Common myeloid progenitor, CD34-positive (primary cell): ENCODE data around the gene LZTS3.
A peak's percentile ranks its signal among the peaks of the same experiment; 100 is the strongest.

Experiments used
- CTCF ChIA-PET: fragments of 350-600 bp; sonication (Branson Sonifier 250); formaldehyde crosslinking; loops from one replicate; lab custom pipeline; 2021; ENCODE audit warnings: antibody characterized with exemption; lab: Charles Lee
- POLR2A ChIA-PET: fragments of 350-600 bp; sonication (Branson Sonifier 250); formaldehyde crosslinking; loops from one replicate; lab custom pipeline; 2021; ENCODE audit warnings: antibody characterized with exemption; lab: Charles Lee
- DNase-seq, 3 donors: peaks; one replicate each; pipeline versions ENCODE4 v3.0.0 to v3.0.0-alpha.2; 2013
- H3K27ac ChIP-seq, 2 experiments: 1 replicate in 1 of 2; 2 replicates in 1 of 2; pipeline ENCODE4 v1.7.0; 2013; ENCODE audit warnings: inconsistent platforms in 2 of 2, low read length in 2 of 2, mild to moderate bottlenecking in 2 of 2, low read depth in 1 of 2, moderate library complexity in 1 of 2; ENCODE audit not compliant: severe bottlenecking in 2 of 2, insufficient read depth in 1 of 2, poor library complexity in 1 of 2
- H3K27me3 ChIP-seq, 5 experiments: replicated peaks in 2 of 5; 1 replicate in 3 of 5; 2 replicates in 2 of 5; pipeline versions ENCODE4 v1.6.1 to v1.7.0; 2013; ENCODE audit warnings: low read length in 4 of 5, mild to moderate bottlenecking in 2 of 5, moderate library complexity in 2 of 5, inconsistent platforms in 1 of 5; ENCODE audit not compliant: insufficient read depth in 5 of 5, control insufficient read depth in 4 of 5
- H3K36me3 ChIP-seq, 4 experiments: 1 replicate in 2 of 4; 2 replicates in 2 of 4; pipeline versions ENCODE4 v1.6.1 to v1.7.0; 2013; ENCODE audit warnings: low read length in 3 of 4, control low read depth in 1 of 4, mild to moderate bottlenecking in 1 of 4; ENCODE audit not compliant: control insufficient read depth in 4 of 4, insufficient read depth in 4 of 4
- H3K4me1 ChIP-seq, 4 experiments: 1 replicate in 3 of 4; 2 replicates in 1 of 4; pipeline versions ENCODE4 v1.6.1 to v1.7.1; 2013; ENCODE audit warnings: low read length in 3 of 4, mild to moderate bottlenecking in 3 of 4, control low read depth in 1 of 4, inconsistent platforms in 1 of 4, moderate library complexity in 1 of 4; ENCODE audit not compliant: control insufficient read depth in 4 of 4, insufficient read depth in 4 of 4; ENCODE audit errors: control extremely low read depth in 1 of 4
- H3K4me3 ChIP-seq, 7 experiments: 1 replicate in 4 of 7; 2 replicates in 3 of 7; pipeline versions ENCODE4 v1.5.1 to v1.7.0; 2013; ENCODE audit warnings: mild to moderate bottlenecking in 7 of 7, low read length in 6 of 7, moderate library complexity in 6 of 7, inconsistent platforms in 2 of 7, low read depth in 2 of 7, control low read depth in 1 of 7; ENCODE audit not compliant: insufficient read depth in 4 of 7, control insufficient read depth in 1 of 7; ENCODE audit errors: extremely low read depth in 1 of 7
- H3K9me3 ChIP-seq, 5 experiments: 1 replicate in 4 of 5; 2 replicates in 1 of 5; pipeline versions ENCODE4 v1.6.1 to v1.7.1; 2013; ENCODE audit warnings: low read length in 4 of 5, mild to moderate bottlenecking in 2 of 5, inconsistent platforms in 1 of 5, low read depth in 1 of 5, moderate library complexity in 1 of 5; ENCODE audit not compliant: control insufficient read depth in 4 of 5, insufficient read depth in 2 of 5; ENCODE audit errors: control extremely low read depth in 1 of 5
- WGBS: methylation state at CpG from one replicate; pipeline ENCODE4 v1.1.5; 2013; ENCODE audit not compliant: insufficient coverage; 5-methylcytosine and 5-hydroxymethylcytosine counted together

The LZTS3 gene

DNA sequence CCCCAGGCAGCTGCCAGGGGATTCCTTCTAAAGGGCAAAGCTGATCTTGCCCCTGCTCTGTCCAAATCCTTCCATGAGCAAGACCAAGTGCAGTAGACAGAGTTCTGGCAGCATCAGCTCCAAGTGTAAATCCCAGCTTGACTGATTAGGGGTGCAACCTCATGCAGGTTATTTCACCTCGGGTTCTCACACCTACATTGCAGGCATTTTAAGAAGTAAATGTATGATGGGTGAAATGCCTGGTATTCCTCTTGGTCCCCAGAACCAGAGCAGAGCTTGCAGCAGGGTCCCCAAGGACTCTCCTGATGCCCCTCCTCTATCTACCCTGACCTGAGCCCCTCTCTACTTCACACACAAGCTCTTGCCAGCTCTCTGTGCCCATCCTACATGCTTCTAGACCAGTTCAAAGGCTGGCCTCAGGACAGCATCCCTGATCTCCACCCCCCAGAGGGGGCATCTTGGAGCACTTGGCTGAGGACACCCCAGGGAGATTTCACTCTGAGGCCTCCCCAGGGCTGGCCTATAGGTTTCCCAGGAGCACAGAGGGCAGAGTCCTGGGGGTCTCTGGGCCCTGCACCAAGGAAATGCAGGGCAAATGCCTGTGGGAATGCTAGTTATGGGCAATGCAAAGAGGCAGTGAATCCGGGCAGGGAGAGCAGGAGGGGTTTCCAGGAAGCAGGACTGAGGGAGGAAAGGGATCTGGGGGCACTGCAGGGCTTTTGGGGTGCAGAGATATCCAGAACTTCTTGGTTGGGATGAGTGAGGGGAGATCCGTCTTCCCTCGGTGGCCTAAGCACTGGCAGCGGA is 1.0 kb downstream of the LZTS3 start:
- 55% methylated on average over 3 of the region's 5 CpGs for WGBS
- Histone ChIP-seq H3K4me1 (peaks cover 0 to 29% (median 21%) of the 10 kb centered on the region in 4 experiments), H3K27ac (no peak overlapping the region), H3K36me3 (no peaks in the 10 kb centered on the region), H3K27me3 (peaks cover 14 to 48% (median 28%) of the 10 kb centered on the region in 5 experiments), H3K4me3 (peak overlapping the region; percentile 13 to 87 (median 78)), H3K9me3 (no peaks in the 10 kb centered on the region)
- ChIA-PET CTCF (interaction anchor here (1.0 to 1.9 kb wide), 5 partner anchors 10 to 126 kb away, joined by 3 to 10 read pairs (median 3); partner anchors contain the start of genes FASTKD5, MRPS26 and UBOX5), POLR2A (interaction anchor here (0.8 kb wide), 1 partner anchor 10 kb away, joined by 3 read pairs; no protein-coding TSS in a partner anchor)
- DNase-seq: no peak

DNA sequence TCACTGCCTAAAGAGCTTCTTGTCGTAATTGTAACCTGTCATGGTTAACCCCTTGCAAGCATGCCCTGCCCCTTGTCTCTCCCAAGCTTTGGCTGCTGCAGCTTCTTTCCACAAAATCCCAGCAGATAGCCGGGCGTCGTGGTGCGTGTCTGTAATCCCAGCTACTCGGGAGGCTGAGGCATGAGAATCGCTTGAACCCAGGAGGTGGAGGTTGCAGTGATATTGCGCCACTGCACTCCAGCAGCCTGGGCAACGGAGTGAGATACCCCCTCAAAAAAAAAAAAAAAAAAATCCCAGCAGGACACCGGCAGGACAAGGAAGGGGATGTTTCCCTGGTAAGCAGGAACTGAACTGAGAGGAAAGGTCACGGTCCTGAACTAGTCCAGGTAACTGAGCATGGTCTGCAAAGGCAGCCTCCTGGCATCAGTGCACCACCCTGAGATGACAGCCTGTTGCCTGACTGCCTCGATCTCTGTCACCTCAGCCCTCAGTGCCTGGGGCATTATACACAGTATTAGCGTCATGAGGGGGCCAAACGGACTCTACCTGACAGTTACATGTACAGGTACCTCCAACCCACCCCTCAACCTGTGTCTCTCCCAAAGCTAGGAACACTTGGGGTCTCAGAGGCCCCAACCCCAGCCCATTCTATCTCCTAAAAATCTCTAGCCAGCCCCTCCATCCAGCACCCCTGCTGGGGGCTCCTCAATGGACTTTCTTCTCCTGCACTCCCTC is 1.8 kb downstream of the LZTS3 start:
- ChIA-PET POLR2A (interaction anchor here (0.8 kb wide), 1 partner anchor 9 kb away, joined by 3 read pairs; no protein-coding TSS in a partner anchor), CTCF (interaction anchor here (0.8 to 1.9 kb wide), 8 partner anchors 9 to 94 kb away, joined by 3 to 10 read pairs (median 4); partner anchors contain the start of genes FASTKD5 and UBOX5)
- DNase-seq: no peak
- H3K4me1 ChIP-seq: peaks cover 0 to 29% (median 21%) of the 10 kb centered on the region in 4 experiments
- no peak overlapping the region for H3K4me3 ChIP-seq
- peaks cover 14 to 52% (median 30%) of the 10 kb centered on the region in 5 experiments for H3K27me3 ChIP-seq
- no peaks in the 10 kb centered on the region for H3K36me3 ChIP-seq
- 96% methylated on average over 8 of the region's 14 CpGs for WGBS
- no peak overlapping the region for H3K27ac ChIP-seq
- no peaks in the 10 kb centered on the region for H3K9me3 ChIP-seq

DNA sequence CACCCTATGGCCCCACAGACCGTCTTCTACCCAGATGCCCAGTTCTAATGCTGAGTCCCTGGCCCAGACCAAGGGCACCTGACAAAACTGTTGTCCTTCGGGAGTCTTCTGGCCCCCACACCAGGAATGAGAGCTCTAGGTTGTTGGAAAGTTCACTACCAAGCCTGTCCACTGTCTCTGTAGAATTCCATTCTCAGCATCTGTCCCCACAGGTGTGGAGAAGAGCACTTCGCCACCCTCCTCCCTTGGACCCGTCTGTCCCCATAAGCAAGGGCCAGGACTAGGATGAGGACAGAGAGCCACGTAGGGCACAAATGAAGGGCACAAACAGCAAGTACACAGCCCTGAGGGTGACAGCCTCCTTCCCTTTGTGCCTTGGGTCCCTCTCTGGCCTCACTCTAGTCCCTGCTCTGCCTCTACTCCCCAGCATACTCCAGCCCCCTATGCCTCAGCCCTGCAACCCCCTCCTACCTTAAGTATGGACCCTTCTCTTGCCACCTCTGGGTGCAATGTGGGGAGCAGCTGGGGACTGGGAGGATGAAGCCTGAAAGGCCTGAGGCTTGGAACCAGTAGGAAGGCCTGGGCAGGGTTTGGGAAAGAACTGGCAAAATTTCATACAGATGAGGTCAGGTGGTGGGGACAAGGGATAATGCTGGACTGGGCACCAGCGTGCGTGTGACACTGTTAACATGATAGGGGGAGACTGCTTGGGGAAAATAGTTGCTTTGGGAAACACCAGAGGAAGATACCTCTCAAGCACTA is 4.3 kb downstream of the LZTS3 start:
- ChIA-PET CTCF (interaction anchor here (0.6 kb wide), 1 partner anchor 8 kb away, joined by 3 read pairs; no protein-coding TSS in a partner anchor), POLR2A (no interaction called here)
- DNase-seq: no peak
- no peaks in the 10 kb centered on the region for H3K36me3 ChIP-seq
- no peak overlapping the region for H3K4me3 ChIP-seq
- no peak overlapping the region for H3K27ac ChIP-seq
- no peaks in the 10 kb centered on the region for H3K9me3 ChIP-seq
- 97% methylated on average over 6 of the region's 7 CpGs for WGBS
- H3K27me3 ChIP-seq: peaks cover 3 to 35% (median 19%) of the 10 kb centered on the region in 5 experiments
- peaks cover 0 to 41% (median 20%) of the 10 kb centered on the region in 4 experiments for H3K4me1 ChIP-seq

DNA sequence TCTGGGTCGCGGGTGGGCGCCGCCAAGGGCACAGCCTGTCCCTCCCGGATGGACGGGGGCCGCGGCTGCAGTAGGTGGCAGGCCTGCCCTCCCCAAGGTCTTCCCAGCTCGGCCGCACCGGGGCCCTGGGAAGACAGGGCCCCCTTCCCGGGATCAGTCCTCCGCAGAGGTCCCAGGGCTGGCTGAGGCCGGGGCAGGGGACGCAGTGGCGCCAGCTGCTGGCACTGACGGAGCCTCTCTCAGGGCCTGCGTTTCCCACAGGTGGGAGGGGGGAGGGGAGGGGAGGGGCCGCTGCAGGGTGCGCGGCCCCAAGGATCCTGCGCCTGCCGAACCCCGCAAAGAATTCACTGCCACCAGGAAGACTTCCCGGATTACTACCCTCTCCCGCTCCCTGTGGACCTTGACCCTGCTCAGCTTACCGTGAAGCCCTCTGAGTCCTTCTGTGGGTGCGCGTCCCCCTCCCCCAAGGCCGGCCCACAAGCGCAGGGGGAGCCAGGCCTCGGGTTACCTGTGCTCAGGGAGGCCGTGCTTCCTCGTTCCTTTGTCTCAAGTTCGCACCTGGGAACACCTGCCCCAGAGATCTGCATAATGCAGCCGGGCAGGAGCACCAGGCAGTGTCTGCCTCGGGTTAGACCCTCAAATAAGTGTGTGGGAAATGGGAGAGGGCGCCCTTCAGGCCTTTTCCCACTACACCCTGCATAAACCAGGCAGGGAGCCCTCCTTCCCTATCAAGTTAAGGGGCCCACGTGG is 5.1 kb downstream of the LZTS3 start:
- peak in 2 of 3 donors; percentile 45 to 52 for DNase-seq
- POLR2A ChIA-PET: no interaction called here
- WGBS: 22% methylated on average over 25 of the region's 39 CpGs

DNA sequence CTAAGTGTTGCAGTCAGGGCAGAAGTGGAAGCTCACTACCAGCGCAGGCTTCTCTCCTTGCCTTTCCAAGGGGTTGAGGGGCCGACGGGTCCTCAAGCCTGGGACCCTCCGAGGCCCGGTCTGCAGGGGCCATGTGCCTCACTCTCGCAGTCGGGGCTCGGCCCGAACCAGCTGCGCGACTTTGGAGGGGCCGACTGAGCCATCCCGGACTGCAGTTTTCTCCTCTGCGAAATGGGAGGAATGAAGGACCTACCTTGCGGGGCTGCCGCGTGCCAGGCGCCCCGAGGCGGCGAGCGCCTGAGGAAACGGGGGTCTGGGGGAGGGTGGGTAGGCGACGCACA is 5.6 kb downstream of the LZTS3 start:
- H3K4me1 ChIP-seq: peaks cover 0 to 31% (median 11%) of the 10 kb centered on the region in 4 experiments
- CTCF ChIA-PET: interaction anchor here (0.6 to 1.5 kb wide), 4 partner anchors 10 to 66 kb away, joined by 3 to 4 read pairs (median 3); no protein-coding TSS in a partner anchor
- H3K36me3 ChIP-seq: no peaks in the 10 kb centered on the region
- no peak overlapping the region for H3K27ac ChIP-seq
- DNase-seq: no peak
- H3K4me3 ChIP-seq: peak overlapping the region in 4 of 7 experiments; percentile 24 to 55 (median 30)
- POLR2A ChIA-PET: no interaction called here
- 30% methylated on average over 19 of the region's 25 CpGs for WGBS
- no peaks in the 10 kb centered on the region for H3K9me3 ChIP-seq
- peaks cover 3 to 31% (median 15%) of the 10 kb centered on the region in 5 experiments for H3K27me3 ChIP-seq

More for the DNA sequence above, 5.1 kb downstream of the LZTS3 start:
- CTCF ChIA-PET: interaction anchor here (0.6 to 1.5 kb wide), 3 partner anchors 11 to 50 kb away, joined by 3 to 4 read pairs (median 3); no protein-coding TSS in a partner anchor
- Histone ChIP-seq H3K27ac (no peak overlapping the region), H3K4me1 (peaks cover 0 to 36% (median 15%) of the 10 kb centered on the region in 4 experiments), H3K9me3 (no peaks in the 10 kb centered on the region), H3K27me3 (peaks cover 3 to 31% (median 15%) of the 10 kb centered on the region in 5 experiments), H3K4me3 (peak overlapping the region in 4 of 7 experiments; percentile 24 to 55 (median 30)), H3K36me3 (no peaks in the 10 kb centered on the region)

DNA sequence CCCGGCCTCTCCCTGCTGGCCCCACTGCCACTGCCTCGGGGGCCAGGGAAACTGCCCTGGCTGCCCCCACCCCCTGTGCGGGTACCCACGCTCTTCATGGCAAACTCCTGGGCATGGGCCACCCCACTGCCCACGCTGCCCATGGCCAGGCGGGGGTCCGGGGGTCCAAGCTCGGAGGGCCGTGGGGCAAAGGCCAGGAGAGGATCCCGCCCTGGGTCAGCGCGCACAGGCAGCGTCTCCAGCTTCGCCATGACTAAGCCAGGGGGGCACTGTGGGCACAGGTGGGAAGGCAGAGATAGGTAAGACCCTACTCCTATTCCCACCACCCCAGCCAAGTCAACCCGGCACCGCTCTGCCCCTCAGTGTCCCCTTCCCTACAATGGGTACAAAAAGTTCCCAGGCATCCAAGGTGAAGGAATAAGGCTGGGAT is 6.4 kb downstream of the LZTS3 start:
- H3K4me1 ChIP-seq: peaks cover 0 to 26% (median 9%) of the 10 kb centered on the region in 4 experiments
- no peak for DNase-seq
- CTCF ChIA-PET: interaction anchor here (1.0 to 1.5 kb wide), 3 partner anchors 10 to 66 kb away, joined by 3 to 4 read pairs (median 3); no protein-coding TSS in a partner anchor
- H3K9me3 ChIP-seq: no peaks in the 10 kb centered on the region
- WGBS: 98% methylated on average over 9 of the region's 16 CpGs
- POLR2A ChIA-PET: no interaction called here
- H3K4me3 ChIP-seq: no peak overlapping the region
- peaks cover 3 to 23% (median 13%) of the 10 kb centered on the region in 5 experiments for H3K27me3 ChIP-seq
- H3K27ac ChIP-seq: no peak overlapping the region
- no peaks in the 10 kb centered on the region for H3K36me3 ChIP-seq
